Testis (tissue), 3 donors: ENCODE measurements around the gene FAM169A. TPM values are rescaled to one million over a fixed set of nuclear protein-coding genes. Genes with fewer than 3 reads are reported as not detected.
A peak's percentile ranks its signal among the peaks of the same experiment; 100 is the strongest.
"Not testable (repeated sequence)": the region's sequence is repeated elsewhere in the genome, so short reads cannot be mapped to it uniquely, and the experiment has no call there.

ENCODE experiments used
- DNase-seq: peaks from one replicate; pipeline ENCODE4 v3.0.0-alpha.2; 2019
- H3K27ac ChIP-seq, 2 donors: fragments of 200-600 bp; sonication (generic); one replicate each; pipeline ENCODE4 v1.5.1; 2019
- H3K27me3 ChIP-seq: fragments of 200-600 bp; sonication (generic); one replicate; pipeline ENCODE4 v1.5.1; 2019
- H3K36me3 ChIP-seq: fragments of 200-600 bp; sonication (generic); one replicate; pipeline ENCODE4 v1.5.1; 2017; ENCODE audit warnings: low read depth; ENCODE audit errors: missing control alignments
- H3K4me1 ChIP-seq: fragments of 200-600 bp; sonication (generic); one replicate; pipeline ENCODE4 v1.5.1; 2019
- H3K4me3 ChIP-seq, 2 donors: fragments of 200-600 bp; sonication (generic); one replicate each; pipeline ENCODE4 v1.5.1; 2017 to 2019
- H3K9me3 ChIP-seq: fragments of 200-600 bp; sonication (generic); one replicate; pipeline ENCODE4 v1.5.1; 2017
- POLR2A ChIP-seq: fragments of 450-650 bp; IDR thresholded peaks from one replicate; pipeline ENCODE4 v1.6.1; 2017; ENCODE audit warnings: antibody characterized with exemption, mild to moderate bottlenecking, moderate library complexity
- WGBS, 2 donors: methylation state at CpG; one replicate each; pipeline ENCODE4 v1.1.5; 2018; 5-methylcytosine and 5-hydroxymethylcytosine counted together
- intact Hi-C: fragments of 100-400 bp; cut with DNase I; formaldehyde crosslinking; loops from one replicate; pipeline ENCODE4 v1.15.1; 2023; ENCODE audit warnings: low total_unique reads
- polyA plus RNA-seq: library from polyadenylated mRNA; stranded (reverse); fragments of 350-450 nt; fragmentation: Illumina TruSeq; extraction: RNeasy Lipid Tissue Mini Kit (QIAGEN cat#74804); gene quantifications from one replicate; pipeline ENCODE4 v1.2.3, GENCODE V29; 2014; ENCODE audit warnings: low read depth, low replicate concordance; ENCODE audit not compliant: insufficient read depth
- total RNA-seq, 2 donors: library from RNA; depleted of rRNA; stranded (reverse); fragments of >200 nt; gene quantifications; one replicate each; pipeline ENCODE4 v1.2.3, GENCODE V29; 2016
- TF ChIP-seq, protein P1 (sequence below), 3 experiments: fragments of 450-650 bp in 2 of 3; fragments of 200-600 bp in 1 of 3; sonication (generic) in 1 of 3; IDR thresholded peaks; one replicate each; pipeline ENCODE4 v1.5.1; 2016 to 2019; ENCODE audit warnings: antibody characterized with exemption in 3 of 3, mild to moderate bottlenecking in 2 of 3, moderate library complexity in 1 of 3

Gene FAM169A
- total and polyA plus RNA-seq, 3 donors from 2014 or later: 25.1 to 69.2 (median 58.6) TPM

DNA sequence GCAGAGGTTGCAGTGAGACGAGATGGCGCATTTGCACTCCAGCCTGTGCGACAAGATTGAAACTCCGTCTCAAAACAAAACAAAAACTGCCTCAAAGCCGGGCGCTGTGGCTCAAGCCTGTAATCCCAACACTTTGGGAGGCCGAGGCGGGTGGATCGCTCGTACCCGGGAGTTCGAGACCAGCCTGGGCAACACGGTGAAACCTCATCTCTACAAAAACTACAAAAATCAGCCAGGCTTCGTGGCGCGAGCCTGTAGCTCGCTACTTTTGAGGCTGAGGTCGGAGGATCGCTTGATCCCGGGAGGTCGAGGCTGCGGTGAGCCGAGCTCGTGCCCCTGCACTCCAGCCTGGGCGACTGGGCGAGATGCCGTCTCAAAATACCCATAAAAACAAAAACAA, 100.3 kb downstream of the FAM169A start:
- 39 to 46% methylated on average over 27 of the region's 27 CpGs for WGBS, 2 donors
- TF ChIP-seq, protein P1, sequence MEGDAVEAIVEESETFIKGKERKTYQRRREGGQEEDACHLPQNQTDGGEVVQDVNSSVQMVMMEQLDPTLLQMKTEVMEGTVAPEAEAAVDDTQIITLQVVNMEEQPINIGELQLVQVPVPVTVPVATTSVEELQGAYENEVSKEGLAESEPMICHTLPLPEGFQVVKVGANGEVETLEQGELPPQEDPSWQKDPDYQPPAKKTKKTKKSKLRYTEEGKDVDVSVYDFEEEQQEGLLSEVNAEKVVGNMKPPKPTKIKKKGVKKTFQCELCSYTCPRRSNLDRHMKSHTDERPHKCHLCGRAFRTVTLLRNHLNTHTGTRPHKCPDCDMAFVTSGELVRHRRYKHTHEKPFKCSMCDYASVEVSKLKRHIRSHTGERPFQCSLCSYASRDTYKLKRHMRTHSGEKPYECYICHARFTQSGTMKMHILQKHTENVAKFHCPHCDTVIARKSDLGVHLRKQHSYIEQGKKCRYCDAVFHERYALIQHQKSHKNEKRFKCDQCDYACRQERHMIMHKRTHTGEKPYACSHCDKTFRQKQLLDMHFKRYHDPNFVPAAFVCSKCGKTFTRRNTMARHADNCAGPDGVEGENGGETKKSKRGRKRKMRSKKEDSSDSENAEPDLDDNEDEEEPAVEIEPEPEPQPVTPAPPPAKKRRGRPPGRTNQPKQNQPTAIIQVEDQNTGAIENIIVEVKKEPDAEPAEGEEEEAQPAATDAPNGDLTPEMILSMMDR (IDR thresholded peaks at IDR 0.05): no peak
- no peak for TF ChIP-seq POLR2A
- intact Hi-C loops: no loop called here
- H3K4me3 ChIP-seq: peak overlapping the region; percentile 90 to 98
- no peaks in the 10 kb centered on the region for H3K27me3 ChIP-seq
- DNase-seq: no peak
- H3K4me1 ChIP-seq: peaks cover 18% of the 10 kb centered on the region
- H3K36me3 ChIP-seq: no peaks in the 10 kb centered on the region
- H3K9me3 ChIP-seq: no peaks in the 10 kb centered on the region
- peak overlapping the region; percentile 35 to 82 for H3K27ac ChIP-seq

DNA sequence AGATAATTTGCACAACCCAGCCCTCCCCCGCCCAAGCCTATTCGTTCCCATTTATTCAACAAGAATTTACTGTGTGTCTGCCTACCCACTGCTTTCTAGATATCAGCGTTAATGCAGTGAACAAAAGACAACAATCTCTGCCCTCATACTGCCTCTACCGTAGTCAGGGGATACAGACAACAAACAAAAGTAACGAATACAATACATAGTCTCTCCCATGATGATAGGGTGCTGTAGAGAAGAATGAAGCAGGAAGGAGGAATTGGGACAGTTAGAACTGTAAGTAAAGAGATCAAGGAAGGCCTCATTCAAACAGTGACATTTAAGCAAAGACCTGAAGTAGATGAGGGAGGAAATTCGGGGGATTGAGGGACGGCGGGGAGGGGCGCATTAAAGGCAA, 101.0 kb downstream of the FAM169A start:
- TF ChIP-seq, protein P1 (IDR thresholded peaks at IDR 0.05): no peak
- TF ChIP-seq POLR2A: no peak
- Histone ChIP-seq H3K27me3 (no peaks in the 10 kb centered on the region), H3K27ac (peak overlapping the region; percentile 35 to 82), H3K4me3 (peak overlapping the region in 1 of 2 donors; percentile 98), H3K36me3 (no peaks in the 10 kb centered on the region), H3K4me1 (peaks cover 18% of the 10 kb centered on the region), H3K9me3 (no peaks in the 10 kb centered on the region)
- no peak for DNase-seq
- WGBS, 2 donors: 39 to 55% methylated on average over 9 of the region's 9 CpGs
- intact Hi-C loops: no loop called here

DNA sequence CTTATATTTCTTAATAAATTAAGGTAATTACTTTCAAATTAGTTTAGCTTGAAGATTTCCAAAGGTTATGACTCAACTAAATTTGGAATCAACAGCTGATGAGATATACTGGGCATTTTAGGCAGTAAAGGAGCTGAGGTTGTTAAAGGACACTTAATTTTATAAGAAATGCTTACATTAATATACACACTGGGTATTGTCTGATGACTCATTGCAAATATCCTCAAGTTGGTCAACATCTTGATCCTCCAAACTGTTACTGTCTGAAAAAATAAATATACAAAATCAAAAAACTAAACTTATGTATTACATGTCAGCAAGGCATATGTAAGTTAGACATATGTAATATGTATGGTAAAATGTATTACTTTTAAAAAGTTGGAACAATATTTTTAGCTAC, 102.7 kb downstream of the FAM169A start:
- intact Hi-C loops: no loop called here
- Histone ChIP-seq H3K27me3 (no peaks in the 10 kb centered on the region), H3K36me3 (no peaks in the 10 kb centered on the region), H3K4me1 (peaks cover 18% of the 10 kb centered on the region), H3K27ac (no peak overlapping the region), H3K4me3 (no peak overlapping the region), H3K9me3 (no peaks in the 10 kb centered on the region)
- TF ChIP-seq, protein P1 (IDR thresholded peaks at IDR 0.05): no peak
- TF ChIP-seq POLR2A: no peak
- DNase-seq: no peak

DNA sequence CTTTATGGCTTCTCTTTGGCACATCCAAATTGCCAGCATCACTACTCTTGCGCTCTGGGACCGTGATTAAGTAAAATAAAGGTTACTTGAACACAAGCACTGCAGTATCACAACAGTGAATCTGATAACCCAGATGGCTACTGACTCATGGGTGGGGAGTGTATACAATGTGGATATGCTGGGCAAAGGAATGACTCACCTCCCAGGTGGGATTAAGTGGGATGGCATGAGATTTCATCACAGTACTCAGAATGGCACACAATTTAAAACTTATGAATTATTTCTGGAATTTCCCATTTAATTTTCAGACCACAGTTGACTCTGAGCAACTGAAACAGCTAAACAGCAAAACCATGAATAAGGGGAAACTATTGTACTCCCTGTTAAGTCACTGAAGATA, 103.6 kb downstream of the FAM169A start:
- Histone ChIP-seq H3K36me3 (no peaks in the 10 kb centered on the region), H3K9me3 (no peaks in the 10 kb centered on the region), H3K27ac (no peak overlapping the region), H3K4me3 (no peak overlapping the region), H3K4me1 (peaks cover 18% of the 10 kb centered on the region), H3K27me3 (no peaks in the 10 kb centered on the region)
- intact Hi-C loops: no loop called here
- WGBS, 2 donors: 86 to 95% methylated on average over 2 of the region's 2 CpGs
- TF ChIP-seq, protein P1 (IDR thresholded peaks at IDR 0.05): no peak
- no peak for TF ChIP-seq POLR2A
- no peak for DNase-seq

DNA sequence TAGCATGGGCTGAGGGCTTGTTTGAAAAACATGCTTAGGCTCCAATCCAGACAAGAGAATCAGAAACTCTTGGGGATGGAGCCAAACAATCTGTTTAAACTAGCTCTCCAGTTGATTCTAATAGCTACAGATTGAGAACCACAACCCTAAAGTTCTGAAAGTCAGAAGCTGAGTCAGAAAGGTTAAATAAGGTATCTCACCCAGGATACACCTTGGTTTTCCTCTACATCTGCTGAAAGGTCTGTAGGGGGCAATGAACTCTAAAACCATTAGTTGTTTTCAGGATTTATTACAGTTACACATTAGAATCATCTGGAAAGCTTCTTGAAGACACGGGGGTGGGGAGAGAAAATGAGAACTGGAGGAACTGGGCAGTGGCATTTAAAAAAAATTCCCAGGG, 104.9 kb downstream of the FAM169A start:
- Histone ChIP-seq H3K4me3 (no peak overlapping the region), H3K27ac (no peak overlapping the region), H3K4me1 (peaks cover 16% of the 10 kb centered on the region), H3K36me3 (no peaks in the 10 kb centered on the region), H3K27me3 (no peaks in the 10 kb centered on the region), H3K9me3 (no peaks in the 10 kb centered on the region)
- no peak for DNase-seq
- WGBS, 2 donors: 81 to 92% methylated on average over 1 of the region's 1 CpG
- no peak for TF ChIP-seq POLR2A
- TF ChIP-seq, protein P1 (IDR thresholded peaks at IDR 0.05): no peak
- intact Hi-C loops: no loop called here

DNA sequence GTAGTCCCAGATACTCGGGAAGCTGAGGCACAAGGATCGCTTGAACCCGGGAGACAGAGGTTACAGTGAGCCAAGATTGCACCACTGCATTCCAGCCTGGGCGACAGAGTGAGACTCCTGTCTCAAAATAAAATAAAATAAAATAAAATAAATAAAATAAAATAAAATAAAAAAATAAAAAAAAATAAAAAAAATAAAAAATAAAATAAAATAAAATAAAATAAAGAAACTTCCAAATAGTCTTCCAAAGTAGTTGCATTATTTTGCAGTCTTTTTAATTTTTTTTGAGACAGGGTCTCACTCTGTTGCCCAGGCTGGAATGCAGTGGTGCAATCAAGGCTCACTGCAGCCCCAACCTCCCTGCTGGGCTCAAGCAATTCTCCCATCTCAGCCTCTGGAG, 117.4 kb downstream of the FAM169A start:
- H3K27ac ChIP-seq, H3K27me3 ChIP-seq, H3K9me3 ChIP-seq, H3K36me3 ChIP-seq, DNase-seq, intact Hi-C loops, H3K4me3 ChIP-seq, H3K4me1 ChIP-seq: not testable (repeated sequence)
- WGBS, 2 donors: 93 to 98% methylated on average over 4 of the region's 4 CpGs
